ENCODE results near the gene MTHFD2.

DNA sequence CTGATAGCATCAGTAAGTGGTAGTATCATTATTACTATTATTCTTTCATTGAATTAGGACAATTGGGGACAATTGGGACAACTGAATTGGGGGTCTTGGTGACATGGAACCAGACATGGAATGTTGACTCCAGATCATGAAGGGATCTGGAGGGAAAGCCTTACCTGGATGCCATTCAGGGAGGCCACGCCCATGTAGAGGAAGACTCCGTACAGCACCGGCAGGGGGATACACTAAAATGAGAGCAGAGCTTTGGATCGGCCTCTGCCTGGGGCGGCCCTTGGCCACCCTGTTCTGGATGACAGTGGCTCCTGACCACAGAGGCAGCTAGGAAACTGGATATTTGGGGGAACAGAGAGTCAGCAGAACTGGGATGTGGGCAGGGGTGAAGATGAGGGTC, 29.2 kb downstream of the MTHFD2 start:
- TF ChIP-seq, protein P1, sequence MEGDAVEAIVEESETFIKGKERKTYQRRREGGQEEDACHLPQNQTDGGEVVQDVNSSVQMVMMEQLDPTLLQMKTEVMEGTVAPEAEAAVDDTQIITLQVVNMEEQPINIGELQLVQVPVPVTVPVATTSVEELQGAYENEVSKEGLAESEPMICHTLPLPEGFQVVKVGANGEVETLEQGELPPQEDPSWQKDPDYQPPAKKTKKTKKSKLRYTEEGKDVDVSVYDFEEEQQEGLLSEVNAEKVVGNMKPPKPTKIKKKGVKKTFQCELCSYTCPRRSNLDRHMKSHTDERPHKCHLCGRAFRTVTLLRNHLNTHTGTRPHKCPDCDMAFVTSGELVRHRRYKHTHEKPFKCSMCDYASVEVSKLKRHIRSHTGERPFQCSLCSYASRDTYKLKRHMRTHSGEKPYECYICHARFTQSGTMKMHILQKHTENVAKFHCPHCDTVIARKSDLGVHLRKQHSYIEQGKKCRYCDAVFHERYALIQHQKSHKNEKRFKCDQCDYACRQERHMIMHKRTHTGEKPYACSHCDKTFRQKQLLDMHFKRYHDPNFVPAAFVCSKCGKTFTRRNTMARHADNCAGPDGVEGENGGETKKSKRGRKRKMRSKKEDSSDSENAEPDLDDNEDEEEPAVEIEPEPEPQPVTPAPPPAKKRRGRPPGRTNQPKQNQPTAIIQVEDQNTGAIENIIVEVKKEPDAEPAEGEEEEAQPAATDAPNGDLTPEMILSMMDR (IDR thresholded peaks at IDR 0.05), result no peak
- TF ChIP-seq EZH2 (IDR thresholded peaks at IDR 0.05; ENCODE audit: borderline replicate concordance, insufficient read depth, low read depth, low read length, poor library complexity, severe bottlenecking), result no peak
